Fibroblast of lung (primary cell): ENCODE measurements around the gene ZSWIM7.

Source experiments
- EZH2 ChIP-seq: IDR thresholded peaks from 2 replicates; pipeline ENCODE4 v1.5.1; 2012; ENCODE audit warnings: low read length, control low read depth, mild to moderate bottlenecking; ENCODE audit errors: missing control alignments
- TF ChIP-seq, protein P1 (sequence below), 2 donors: IDR thresholded peaks in 1 of 2; conservative IDR thresholded peaks in 1 of 2; 1 replicate in 1 of 2; 2 replicates in 1 of 2; pipeline ENCODE4 v1.5.1; 2011 to 2012; ENCODE audit warnings: low read length in 2 of 2, control low read depth in 1 of 2, inconsistent platforms in 1 of 2, low read depth in 1 of 2, mild to moderate bottlenecking in 1 of 2

DNA sequence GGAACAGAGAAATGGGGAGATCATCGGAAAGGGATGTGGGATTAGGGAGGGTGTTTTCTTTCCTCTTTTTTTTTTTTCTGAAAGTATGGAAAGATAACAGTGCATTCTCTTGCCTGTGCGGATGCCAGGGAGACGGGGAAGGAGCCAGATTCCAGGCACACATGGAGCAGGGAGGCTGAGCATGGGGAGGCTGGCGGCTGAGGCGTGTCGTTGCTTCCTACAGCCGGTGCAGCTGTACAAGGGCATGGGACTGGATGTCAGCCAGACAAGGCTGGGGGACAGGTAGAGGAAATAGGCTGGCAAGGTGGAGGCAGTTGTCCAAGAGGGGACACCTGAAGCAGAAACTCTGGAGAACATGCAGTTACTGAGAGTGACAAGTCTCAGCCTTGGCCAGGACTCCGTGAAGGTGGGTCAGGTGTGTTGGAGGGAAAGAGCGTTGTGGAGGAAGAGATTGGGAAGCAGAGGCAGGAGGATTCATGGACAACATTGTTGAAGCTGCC, 71.2 kb downstream of the ZSWIM7 start:
- TF ChIP-seq, protein P1, sequence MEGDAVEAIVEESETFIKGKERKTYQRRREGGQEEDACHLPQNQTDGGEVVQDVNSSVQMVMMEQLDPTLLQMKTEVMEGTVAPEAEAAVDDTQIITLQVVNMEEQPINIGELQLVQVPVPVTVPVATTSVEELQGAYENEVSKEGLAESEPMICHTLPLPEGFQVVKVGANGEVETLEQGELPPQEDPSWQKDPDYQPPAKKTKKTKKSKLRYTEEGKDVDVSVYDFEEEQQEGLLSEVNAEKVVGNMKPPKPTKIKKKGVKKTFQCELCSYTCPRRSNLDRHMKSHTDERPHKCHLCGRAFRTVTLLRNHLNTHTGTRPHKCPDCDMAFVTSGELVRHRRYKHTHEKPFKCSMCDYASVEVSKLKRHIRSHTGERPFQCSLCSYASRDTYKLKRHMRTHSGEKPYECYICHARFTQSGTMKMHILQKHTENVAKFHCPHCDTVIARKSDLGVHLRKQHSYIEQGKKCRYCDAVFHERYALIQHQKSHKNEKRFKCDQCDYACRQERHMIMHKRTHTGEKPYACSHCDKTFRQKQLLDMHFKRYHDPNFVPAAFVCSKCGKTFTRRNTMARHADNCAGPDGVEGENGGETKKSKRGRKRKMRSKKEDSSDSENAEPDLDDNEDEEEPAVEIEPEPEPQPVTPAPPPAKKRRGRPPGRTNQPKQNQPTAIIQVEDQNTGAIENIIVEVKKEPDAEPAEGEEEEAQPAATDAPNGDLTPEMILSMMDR (conservative IDR thresholded peaks at IDR 0.05 in 1 of 2, IDR thresholded peaks at IDR 0.05 in 1 of 2; ENCODE audit: low read depth in 1 of 2, low read length in 2 of 2) = no peak
- no peak for TF ChIP-seq EZH2
